ENCODE results near the gene INAFM2.

INAFM2 gene

GRCh38 chr15:40287505-40287904 lies 36.0 kb upstream of the INAFM2 start:
- no peak for DNase-seq (ENCODE audit: low read depth in 2 of 2)

GRCh38 chr15:40287968-40288367 lies 35.5 kb upstream of the INAFM2 start:
- DNase-seq (ENCODE audit: low read depth in 2 of 2) = no peak

DNA sequence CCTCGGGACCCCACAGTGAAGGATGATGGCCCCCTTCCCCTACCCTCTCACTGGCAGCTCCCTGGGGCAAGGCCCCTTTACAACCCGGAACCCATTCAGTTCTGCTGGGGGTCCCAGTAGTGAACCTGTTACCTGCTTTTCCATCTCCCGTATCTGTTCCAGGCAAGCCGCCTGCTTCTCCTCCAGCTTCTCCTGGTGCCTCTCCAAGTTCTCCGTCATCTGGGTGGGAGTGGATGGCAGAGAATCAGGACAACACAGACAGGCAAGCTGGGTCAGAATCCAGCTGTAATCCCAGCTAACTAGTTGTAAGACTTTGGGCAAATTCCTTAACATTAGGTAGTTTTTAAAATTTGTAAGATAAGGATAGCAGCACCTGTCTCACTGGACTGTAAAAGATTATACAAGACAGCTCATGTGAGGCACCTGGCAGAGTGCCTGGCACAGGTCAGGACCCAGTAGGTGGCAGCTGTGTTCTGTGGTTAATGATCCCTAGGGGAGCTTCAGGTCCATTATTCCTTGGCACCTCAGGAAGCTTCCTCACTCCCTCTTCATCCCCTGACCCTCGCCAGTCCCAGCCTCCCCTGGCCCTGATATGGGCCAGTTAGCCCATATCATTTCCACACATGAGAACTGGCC lies 34.2 kb upstream of the INAFM2 start:
- DNase-seq (ENCODE audit: low read depth in 2 of 2) = no peak

GRCh38 chr15:40290545-40290917 lies 33.0 kb upstream of the INAFM2 start:
- DNase-seq (ENCODE audit: low read depth in 2 of 2) = no peak

DNA sequence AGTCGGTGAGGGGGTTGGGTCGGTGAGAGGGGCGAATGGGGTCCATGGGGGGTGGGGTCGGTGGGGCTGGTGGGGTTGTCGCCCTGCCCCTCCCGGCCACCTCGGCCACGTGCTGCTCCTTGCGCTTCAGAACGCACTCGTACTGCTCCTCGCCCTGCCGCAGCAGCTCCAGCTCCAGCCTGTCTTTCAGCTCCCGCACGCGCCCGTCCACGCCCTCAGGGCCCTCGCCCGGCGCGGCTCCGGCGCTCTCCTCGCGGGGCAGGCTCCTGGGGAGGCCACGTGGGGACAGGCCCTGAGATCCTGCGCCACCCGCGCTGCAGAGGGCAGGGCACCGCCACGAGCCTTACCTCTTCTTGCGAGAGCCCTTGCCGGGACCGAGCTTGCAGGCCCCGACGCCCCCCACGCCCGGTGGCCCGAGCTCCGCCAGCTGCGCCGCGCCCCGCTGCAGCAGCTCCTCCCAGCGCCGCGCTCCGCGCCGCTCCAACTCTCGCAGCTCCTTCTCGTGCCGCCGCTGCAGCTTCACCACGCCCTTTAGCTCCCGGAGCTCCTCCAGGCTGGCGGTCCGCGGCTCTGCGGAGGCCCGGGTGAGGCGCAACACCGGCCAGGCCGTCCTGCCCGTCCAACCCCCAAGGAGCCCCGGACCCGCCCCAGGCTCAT lies 32.4 kb upstream of the INAFM2 start:
- DNase-seq (ENCODE audit: low read depth in 2 of 2) = no peak

GRCh38 chr15:40292246-40292645 lies 31.2 kb upstream of the INAFM2 start:
- no peak for DNase-seq (ENCODE audit: low read depth in 2 of 2)

DNA sequence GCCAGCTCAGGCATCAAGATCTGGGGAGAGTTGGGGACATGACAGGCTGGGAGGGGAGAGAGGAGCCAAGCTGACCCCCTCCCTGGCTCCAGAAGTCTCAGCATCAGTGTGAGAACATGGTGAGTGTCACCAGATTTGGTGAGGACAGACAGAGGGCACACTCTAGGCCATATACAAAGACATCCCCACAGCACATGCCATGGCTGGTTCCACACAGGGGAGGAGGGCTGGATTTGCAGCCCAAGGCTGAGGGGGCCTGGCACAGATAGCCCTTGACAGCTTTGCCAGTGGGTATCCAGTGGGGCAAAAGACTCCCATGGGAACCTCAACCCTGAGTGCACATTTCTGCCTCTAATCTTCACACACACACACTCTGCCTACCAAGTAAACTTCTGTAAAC lies 30.5 kb upstream of the INAFM2 start:
- no peak for DNase-seq (ENCODE audit: low read depth in 2 of 2)

- no peak for DNase-seq (ENCODE audit: low read depth in 2 of 2)
Observed at GRCh38 chr15:40293905-40294895, 29.3 kb upstream of the INAFM2 start.

- no peak for DNase-seq (ENCODE audit: low read depth in 2 of 2)
Observed at GRCh38 chr15:40295297-40295696, 28.2 kb upstream of the INAFM2 start.

DNA sequence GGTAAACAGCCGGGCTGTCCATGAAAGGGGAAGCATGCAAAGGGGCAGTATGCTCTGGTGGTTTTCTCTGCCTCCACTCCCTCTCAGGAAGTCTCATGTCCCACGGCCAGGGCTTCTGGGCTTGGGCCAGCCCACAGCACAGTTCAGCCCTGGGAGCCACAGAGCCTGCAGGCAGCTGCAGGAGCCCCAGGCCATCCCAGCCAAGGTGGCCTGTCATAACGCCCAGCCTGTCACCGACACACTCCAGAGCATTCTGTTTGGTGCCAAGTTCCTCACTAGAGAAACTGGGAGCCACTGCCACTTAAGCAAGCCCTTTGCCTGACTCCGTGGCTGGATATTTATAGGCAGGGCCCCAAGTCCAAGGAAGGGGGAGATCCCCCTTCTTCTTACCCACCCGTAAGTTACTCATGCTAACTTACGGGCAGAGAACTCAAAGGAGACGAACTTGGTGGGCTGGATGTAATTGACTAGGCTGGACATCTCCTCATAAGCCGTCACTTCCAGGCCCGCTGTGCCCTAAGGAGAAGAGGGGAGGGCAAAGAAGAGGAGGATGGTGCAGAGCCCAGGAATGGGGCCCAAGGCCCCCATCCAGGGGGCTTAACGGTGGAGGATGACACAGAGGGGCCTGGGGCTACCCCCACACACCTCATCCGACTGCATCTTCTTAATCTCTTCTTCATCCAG lies 27.5 kb upstream of the INAFM2 start:
- DNase-seq (ENCODE audit: low read depth in 2 of 2) = no peak

DNA sequence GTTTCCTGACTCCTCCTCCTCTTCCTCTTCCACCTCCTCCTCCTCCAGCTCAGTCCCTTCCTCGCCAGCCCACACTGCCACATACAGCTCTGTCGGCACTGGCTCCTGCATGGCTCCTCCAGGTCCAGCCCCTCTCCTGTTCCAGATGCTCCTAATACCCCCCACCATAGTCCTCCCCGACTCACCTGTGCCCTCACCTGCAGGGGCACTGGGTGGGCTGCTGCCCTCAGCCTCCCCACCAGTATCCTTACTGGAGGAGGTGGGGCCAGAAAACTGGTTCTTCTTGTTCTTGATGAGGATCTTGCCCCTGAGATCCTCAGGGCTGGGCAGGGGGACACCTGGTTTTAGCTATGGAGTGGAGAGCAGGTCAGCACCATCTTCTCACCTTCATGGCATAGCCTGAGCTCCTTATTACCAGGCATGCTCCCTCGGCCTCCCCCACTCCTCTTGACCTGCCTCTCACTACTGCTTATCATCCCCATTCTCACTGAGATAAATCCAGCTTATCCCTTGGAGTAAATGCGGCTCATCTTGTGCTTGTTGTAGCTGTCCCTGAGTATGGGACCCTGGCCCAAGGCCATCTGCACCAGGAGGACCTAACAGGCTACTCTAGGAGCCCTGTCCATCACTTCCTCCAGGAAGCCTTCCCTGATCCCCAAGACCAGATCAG lies 26.8 kb upstream of the INAFM2 start:
- no peak for DNase-seq (ENCODE audit: low read depth in 2 of 2)

DNA sequence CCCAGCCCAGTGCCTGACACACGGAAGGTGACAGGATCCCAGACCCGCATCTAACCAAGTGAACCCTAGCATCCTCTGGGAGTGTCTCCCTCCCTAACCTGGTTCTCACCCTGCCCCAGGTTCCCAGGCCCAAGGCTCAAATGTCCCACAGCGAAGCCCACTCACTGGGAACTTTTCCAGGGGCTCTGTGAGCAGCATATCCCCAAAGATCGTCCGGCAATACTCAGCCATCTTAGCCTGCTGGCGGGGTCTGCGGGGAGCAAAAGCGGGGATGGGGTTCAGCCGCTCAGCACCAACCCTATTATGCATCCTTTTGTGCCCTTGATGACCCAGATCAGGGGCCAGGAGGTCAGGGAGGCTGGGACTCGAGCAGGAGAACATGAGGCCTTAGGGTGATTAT lies 26.1 kb upstream of the INAFM2 start:
- no peak for DNase-seq (ENCODE audit: low read depth in 2 of 2)

GRCh38 chr15:40298216-40298935 lies 25.1 kb upstream of the INAFM2 start:
- no peak for DNase-seq (ENCODE audit: low read depth in 2 of 2)

- no peak for DNase-seq (ENCODE audit: low read depth in 2 of 2)
Observed at GRCh38 chr15:40300367-40300766, 23.1 kb upstream of the INAFM2 start.

GRCh38 chr15:40300771-40301170 lies 22.7 kb upstream of the INAFM2 start:
- no peak for DNase-seq (ENCODE audit: low read depth in 2 of 2)

- no peak for DNase-seq (ENCODE audit: low read depth in 2 of 2)
Observed at GRCh38 chr15:40301467-40302179, 21.9 kb upstream of the INAFM2 start.

DNA sequence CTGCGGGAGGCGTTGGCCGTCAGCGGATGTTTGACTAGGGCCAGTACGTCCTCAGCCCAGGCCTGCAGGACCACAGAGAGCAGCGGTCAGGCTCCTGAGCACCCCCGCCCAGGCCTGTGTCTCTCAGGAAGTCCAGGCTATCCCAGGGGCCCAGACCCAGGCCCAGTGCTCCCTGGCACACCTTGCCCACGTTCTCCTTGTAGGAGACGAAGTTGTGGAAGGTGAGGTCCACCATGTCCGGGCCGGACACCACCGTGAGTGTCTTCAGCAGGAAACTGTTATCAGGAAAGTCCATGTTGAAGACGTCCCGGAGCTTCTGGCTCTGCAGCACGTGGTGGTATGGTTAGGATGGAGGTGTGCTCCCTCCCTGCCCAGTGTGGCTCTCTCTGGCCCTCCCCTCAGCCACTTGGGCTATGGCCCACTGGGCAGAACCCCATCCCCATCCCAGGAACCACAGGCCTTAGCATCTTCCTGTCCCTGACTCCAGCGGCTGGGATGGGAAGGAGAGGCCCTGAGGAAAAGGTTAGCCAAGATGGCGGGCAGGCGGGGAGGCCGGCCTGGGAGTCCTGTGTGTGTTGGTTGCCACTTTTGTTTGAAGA lies 21.1 kb upstream of the INAFM2 start:
- DNase-seq (ENCODE audit: low read depth in 2 of 2) = no peak

- no peak for DNase-seq (ENCODE audit: low read depth in 2 of 2)
Observed at GRCh38 chr15:40302981-40303380, 20.5 kb upstream of the INAFM2 start.

GRCh38 chr15:40303576-40303975 lies 19.9 kb upstream of the INAFM2 start:
- no peak for DNase-seq (ENCODE audit: low read depth in 2 of 2)

- no peak for DNase-seq (ENCODE audit: low read depth in 2 of 2)
Observed at GRCh38 chr15:40305281-40305680, 18.2 kb upstream of the INAFM2 start.
